Caco-2 (cell line): Measurements from ENCODE around the gene FIZ1. TPM values are rescaled to one million over a fixed set of nuclear protein-coding genes. Genes with fewer than 3 reads are reported as not detected.

Experiments used
- BruUV-seq: library from RNA; stranded (reverse); fragments of 400-500 nt; replicated peaks from 2 replicates; lab custom pipeline; 2021; lab: Mats Ljungman, UMichigan
- CTCF ChIA-PET: fragments of 300-600 bp; sonication (Branson Sonifier 250); formaldehyde crosslinking; loops from one replicate; lab custom pipeline; 2022; ENCODE audit warnings: antibody characterized with exemption; lab: Charles Lee
- POLR2A ChIA-PET: fragments of 300-600 bp; sonication (Branson Sonifier 250); formaldehyde crosslinking; loops from one replicate; lab custom pipeline; 2022; ENCODE audit warnings: antibody characterized with exemption; lab: Charles Lee
- DNase-seq, 2 experiments: peaks; one replicate each; pipeline versions ENCODE4 v3.0.0 to v3.0.0-alpha.2; 2020 to 2022
- H3K27me3 ChIP-seq: replicated peaks from 2 replicates; pipeline ENCODE4 v1.6.0; 2011; ENCODE audit warnings: low read length; ENCODE audit not compliant: control insufficient read depth, insufficient read depth
- H3K36me3 ChIP-seq: 2 replicates; pipeline ENCODE4 v1.5.1; 2011; ENCODE audit warnings: low read length; ENCODE audit not compliant: control insufficient read depth, insufficient read depth
- H3K4me1 ChIP-seq: fragments of 250-450 bp; sonication (Bioruptor Pico); 2 replicates; pipeline ENCODE4 v1.5.1; 2020; ENCODE audit warnings: mild to moderate bottlenecking
- H3K4me3 ChIP-seq: 2 replicates; pipeline ENCODE4 v1.5.1; 2011; ENCODE audit warnings: low read depth, mild to moderate bottlenecking, control low read depth, low read length
- H3K9me3 ChIP-seq: fragments of 250-450 bp; sonication (Bioruptor Pico); 2 replicates; pipeline ENCODE4 v1.5.1; 2020; ENCODE audit warnings: mild to moderate bottlenecking, moderate library complexity
- H3K27ac Mint-ChIP-seq: one replicate; pipeline ENCODE4 v1.8.0; 2022; ENCODE audit warnings: mixed read lengths; ENCODE audit not compliant: unreplicated experiment
- H3K27me3 Mint-ChIP-seq: one replicate; pipeline ENCODE4 v1.8.0; 2022; ENCODE audit warnings: mixed read lengths; ENCODE audit not compliant: insufficient read depth, unreplicated experiment
- H3K36me3 Mint-ChIP-seq: one replicate; pipeline ENCODE4 v1.8.0; 2022; ENCODE audit warnings: mild to moderate bottlenecking, mixed read lengths; ENCODE audit not compliant: insufficient read depth, unreplicated experiment
- H3K4me1 Mint-ChIP-seq: one replicate; pipeline ENCODE4 v1.8.0; 2022; ENCODE audit warnings: low read depth, mixed read lengths; ENCODE audit not compliant: unreplicated experiment
- H3K4me3 Mint-ChIP-seq: one replicate; pipeline ENCODE4 v1.8.0; 2022; ENCODE audit warnings: mild to moderate bottlenecking, moderate library complexity, mixed read lengths; ENCODE audit not compliant: unreplicated experiment
- H3K9me3 Mint-ChIP-seq: one replicate; pipeline ENCODE4 v1.8.0; 2022; ENCODE audit warnings: mixed read lengths; ENCODE audit not compliant: unreplicated experiment
- CTCF ChIP-seq, 2 experiments: fragments of 200-600 bp in 1 of 2; IDR thresholded peaks; 1 replicate in 1 of 2; 2 replicates in 1 of 2; pipeline versions ENCODE4 v1.5.1 to v1.8.0; 2011 to 2022; ENCODE audit warnings: antibody characterized with exemption in 1 of 2, control low read depth in 1 of 2, inconsistent platforms in 1 of 2, low read depth in 1 of 2, low read length in 1 of 2, mild to moderate bottlenecking in 1 of 2, moderate library complexity in 1 of 2; ENCODE audit not compliant: insufficient read depth in 1 of 2, severe bottlenecking in 1 of 2, unreplicated experiment in 1 of 2
- intact Hi-C: fragments of 100-400 bp; cut with micrococcal nuclease; formaldehyde crosslinking; loops from one replicate; pipeline ENCODE4 v1.10.0; 2022; ENCODE audit not compliant: unreplicated experiment
- total RNA-seq: library from RNA; stranded (reverse); gene quantifications from 2 replicates; pipeline ENCODE4 v1.2.3, GENCODE V29; 2022

FIZ1 gene
- total RNA-seq, 1 experiment from 2014 or later, result 27.2 TPM

- BruUV-seq, result no TSS peak
- Mint-ChIP-seq H3K4me1 (peaks cover 42% of the 10 kb centered on the region), H3K9me3 (no peaks in the 10 kb centered on the region), H3K27ac (no peak overlapping the region), H3K36me3 (peaks cover 73% of the 10 kb centered on the region), H3K27me3 (no peaks in the 10 kb centered on the region), H3K4me3 (peak overlapping the region; percentile 91)
- CTCF ChIA-PET, result interaction anchor here (0.6 kb wide), 1 partner anchor 212 kb away, joined by 3 read pairs; no protein-coding TSS in a partner anchor
- H3K4me3 ChIP-seq, result no peak overlapping the region
- H3K9me3 ChIP-seq, result no peaks in the 10 kb centered on the region
- no peaks in the 10 kb centered on the region for H3K27me3 ChIP-seq
- intact Hi-C loops, result loop anchor here (10.0 kb wide), 1 partner anchor 252 kb away; the partner anchor contains the start of genes RPL28 and TMEM238
- TF ChIP-seq CTCF (IDR thresholded peaks at IDR 0.05; ENCODE audit: insufficient read depth in 1 of 2, low read depth in 1 of 2, low read length in 1 of 2, severe bottlenecking in 1 of 2, unreplicated experiment in 1 of 2), result no peak
- peaks cover 16% of the 10 kb centered on the region for H3K4me1 ChIP-seq
- 0 out of 2 replicates have a peak, but pooled peaks cover 2% of the 10 kb centered on the region for H3K36me3 ChIP-seq
- POLR2A ChIA-PET, result interaction anchor here (0.7 kb wide), 1 partner anchor 1226 kb away, joined by 3 read pairs; no protein-coding TSS in a partner anchor
- no peak for DNase-seq
These were observed 37.4 kb upstream of the FIZ1 start for GRCh38 chr19:55636723-55637122.

- H3K4me3 Mint-ChIP-seq, result peak overlapping the region; percentile 91
- no peaks in the 10 kb centered on the region for H3K27me3 Mint-ChIP-seq
- H3K4me1 Mint-ChIP-seq, result peaks cover 36% of the 10 kb centered on the region
- no peaks in the 10 kb centered on the region for H3K9me3 Mint-ChIP-seq
- H3K36me3 ChIP-seq, result 0 out of 2 replicates have a peak, but pooled peaks cover 2% of the 10 kb centered on the region
- no TSS peak for BruUV-seq
- POLR2A ChIA-PET, result interaction anchor here (0.5 kb wide), 1 partner anchor 1523 kb away, joined by 8 read pairs; no protein-coding TSS in a partner anchor
- peaks cover 69% of the 10 kb centered on the region for H3K36me3 Mint-ChIP-seq
- no peak for TF ChIP-seq CTCF (IDR thresholded peaks at IDR 0.05; ENCODE audit: insufficient read depth in 1 of 2, low read depth in 1 of 2, low read length in 1 of 2, severe bottlenecking in 1 of 2, unreplicated experiment in 1 of 2)
- H3K27me3 ChIP-seq, result no peaks in the 10 kb centered on the region
- H3K9me3 ChIP-seq, result no peaks in the 10 kb centered on the region
- intact Hi-C loops, result loop anchor here (2.0 to 10.0 kb wide), 2 partner anchors 55 to 251 kb away; partner anchors contain the start of genes RPL28, TMEM238 and ZNF579
- CTCF ChIA-PET, result no interaction called here
- no peak for DNase-seq
- H3K27ac Mint-ChIP-seq, result peak overlapping the region; percentile 97
- H3K4me3 ChIP-seq, result peak overlapping the region; percentile 74
- H3K4me1 ChIP-seq, result peaks cover 16% of the 10 kb centered on the region
These were observed 36.6 kb upstream of the FIZ1 start for GRCh38 chr19:55635856-55636440.

- ChIA-PET POLR2A (interaction anchor here (0.7 to 1.3 kb wide), 2 partner anchors 8 to 11 kb away, joined by 5 to 6 read pairs; partner anchors contain the start of genes ZNF581 and ZNF784), CTCF (interaction anchor here (0.8 to 0.9 kb wide), 4 partner anchors 19 to 132 kb away, joined by 3 to 4 read pairs (median 4); no protein-coding TSS in a partner anchor)
- Mint-ChIP-seq H3K9me3 (no peaks in the 10 kb centered on the region), H3K27ac (peak overlapping the region; percentile 97), H3K4me1 (peaks cover 36% of the 10 kb centered on the region), H3K27me3 (no peaks in the 10 kb centered on the region), H3K4me3 (peak overlapping the region; percentile 91), H3K36me3 (peaks cover 63% of the 10 kb centered on the region)
- Histone ChIP-seq H3K4me1 (peaks cover 16% of the 10 kb centered on the region), H3K9me3 (no peaks in the 10 kb centered on the region), H3K27me3 (no peaks in the 10 kb centered on the region), H3K4me3 (peak overlapping the region; percentile 74), H3K36me3 (0 out of 2 replicates have a peak, but pooled peaks cover 2% of the 10 kb centered on the region)
- DNase-seq, result no peak
- TF ChIP-seq CTCF (IDR thresholded peaks at IDR 0.05; ENCODE audit: insufficient read depth in 1 of 2, low read depth in 1 of 2, low read length in 1 of 2, severe bottlenecking in 1 of 2, unreplicated experiment in 1 of 2), result no peak
- BruUV-seq, result no TSS peak
- intact Hi-C loops, result loop anchor here (2.0 to 10.0 kb wide), 2 partner anchors 55 to 251 kb away; partner anchors contain the start of genes RPL28, TMEM238 and ZNF579
These were observed 36.0 kb upstream of the FIZ1 start for GRCh38 chr19:55635334-55635717.
